Measurements from ENCODE around the gene TMIGD3. TPM values are rescaled to one million over a fixed set of nuclear protein-coding genes. Genes with fewer than 3 reads are reported as not detected.

TMIGD3 gene
- total RNA-seq, 4 donors from 2014 or later = 1.7 to 2.6 (median 2.3) TPM

- H3K27me3 ChIP-seq = no peaks in the 10 kb centered on the region
- intact Hi-C loops (cut with DNase I) = no loop called here
- H3K36me3 ChIP-seq = peaks cover 0 to 45% (median 35%) of the 10 kb centered on the region in 4 donors
- 54% methylated on average over 5 of the region's 5 CpGs for WGBS
- H3K9me3 ChIP-seq = no peaks in the 10 kb centered on the region
- H3K4me1 ChIP-seq = peaks cover 5 to 27% (median 5%) of the 10 kb centered on the region in 4 donors
- H3K4me3 ChIP-seq = peak overlapping the region; percentile 19 to 38 (median 30)
- TF ChIP-seq EP300 (IDR thresholded peaks at IDR 0.05) (no peak), POLR2AphosphoS5 (IDR thresholded peaks at IDR 0.05) (no peak), POLR2A (IDR thresholded peaks at IDR 0.05; ENCODE audit: low read depth) (no peak)
- TF ChIP-seq, protein P1, sequence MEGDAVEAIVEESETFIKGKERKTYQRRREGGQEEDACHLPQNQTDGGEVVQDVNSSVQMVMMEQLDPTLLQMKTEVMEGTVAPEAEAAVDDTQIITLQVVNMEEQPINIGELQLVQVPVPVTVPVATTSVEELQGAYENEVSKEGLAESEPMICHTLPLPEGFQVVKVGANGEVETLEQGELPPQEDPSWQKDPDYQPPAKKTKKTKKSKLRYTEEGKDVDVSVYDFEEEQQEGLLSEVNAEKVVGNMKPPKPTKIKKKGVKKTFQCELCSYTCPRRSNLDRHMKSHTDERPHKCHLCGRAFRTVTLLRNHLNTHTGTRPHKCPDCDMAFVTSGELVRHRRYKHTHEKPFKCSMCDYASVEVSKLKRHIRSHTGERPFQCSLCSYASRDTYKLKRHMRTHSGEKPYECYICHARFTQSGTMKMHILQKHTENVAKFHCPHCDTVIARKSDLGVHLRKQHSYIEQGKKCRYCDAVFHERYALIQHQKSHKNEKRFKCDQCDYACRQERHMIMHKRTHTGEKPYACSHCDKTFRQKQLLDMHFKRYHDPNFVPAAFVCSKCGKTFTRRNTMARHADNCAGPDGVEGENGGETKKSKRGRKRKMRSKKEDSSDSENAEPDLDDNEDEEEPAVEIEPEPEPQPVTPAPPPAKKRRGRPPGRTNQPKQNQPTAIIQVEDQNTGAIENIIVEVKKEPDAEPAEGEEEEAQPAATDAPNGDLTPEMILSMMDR (IDR thresholded peaks at IDR 0.05) = no peak
- peak overlapping the region; percentile 29 to 58 (median 45) for H3K27ac ChIP-seq (replicated peaks in 1 of 4)
- peak; percentile 42 for DNase-seq (ENCODE audit: extremely low spot score)
These were observed 29.3 kb downstream of the TMIGD3 start for GRCh38 chr1:111474106-111474505.

GRCh38 chr1:111471538-111471937, 31.9 kb downstream of the TMIGD3 start:
- TF ChIP-seq EP300 (IDR thresholded peaks at IDR 0.05) (no peak), POLR2AphosphoS5 (IDR thresholded peaks at IDR 0.05) (no peak)
- Histone ChIP-seq H3K27ac (replicated peaks in 1 of 4) (peak overlapping the region in 3 of 4 donors; percentile 29 to 50 (median 38)), H3K36me3 (peaks cover 12 to 60% (median 48%) of the 10 kb centered on the region in 4 donors), H3K4me1 (peaks cover 0 to 22% (median 5%) of the 10 kb centered on the region in 4 donors), H3K9me3 (no peaks in the 10 kb centered on the region), H3K27me3 (no peaks in the 10 kb centered on the region), H3K4me3 (no peak overlapping the region)
- 96% methylated on average over 3 of the region's 3 CpGs for WGBS
- DNase-seq (ENCODE audit: extremely low spot score) = no peak
- intact Hi-C loops (cut with DNase I) = no loop called here

GRCh38 chr1:111471012-111471411, 32.4 kb downstream of the TMIGD3 start:
- Histone ChIP-seq H3K4me1 (peaks cover 0 to 17% (median 5%) of the 10 kb centered on the region in 4 donors), H3K36me3 (peaks cover 12 to 60% (median 50%) of the 10 kb centered on the region in 4 donors), H3K27ac (replicated peaks in 1 of 4) (peak overlapping the region in 3 of 4 donors; percentile 27 to 52 (median 50)), H3K9me3 (no peaks in the 10 kb centered on the region), H3K27me3 (no peaks in the 10 kb centered on the region), H3K4me3 (no peak overlapping the region)
- intact Hi-C loops (cut with DNase I) = no loop called here
- TF ChIP-seq POLR2A (IDR thresholded peaks at IDR 0.05; ENCODE audit: low read depth) (no peak), POLR2AphosphoS5 (IDR thresholded peaks at IDR 0.05) (peak in 1 of 2 donors; percentile 26)
- WGBS = 73% methylated on average over 3 of the region's 3 CpGs
- DNase-seq (ENCODE audit: extremely low spot score) = no peak

DNA sequence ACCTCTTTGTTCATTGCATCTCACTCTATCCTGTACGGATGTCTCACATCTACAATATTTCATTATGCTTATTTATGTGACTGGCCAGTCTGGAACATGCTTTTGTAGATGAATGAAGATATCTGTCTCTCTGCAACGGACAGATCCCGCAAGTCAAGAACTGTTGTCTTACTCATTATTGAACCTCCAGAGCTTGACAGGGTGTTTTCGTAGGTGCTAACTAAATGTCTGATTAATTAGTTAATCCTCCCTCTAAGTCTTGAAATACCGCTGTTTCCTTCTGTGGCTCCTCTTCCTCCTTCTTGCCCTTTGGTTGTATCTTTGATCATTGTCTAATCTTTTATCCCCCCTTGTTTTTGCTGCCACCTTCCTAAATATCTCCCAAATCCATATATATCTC, 32.8 kb downstream of the TMIGD3 start:
- intact Hi-C loops (cut with DNase I) = no loop called here
- H3K4me1 ChIP-seq = peaks cover 0 to 16% (median 5%) of the 10 kb centered on the region in 4 donors
- no peaks in the 10 kb centered on the region for H3K27me3 ChIP-seq
- WGBS = 87% methylated on average over 5 of the region's 5 CpGs
- TF ChIP-seq POLR2AphosphoS5 (IDR thresholded peaks at IDR 0.05) (no peak), EP300 (IDR thresholded peaks at IDR 0.05) (no peak), POLR2A (IDR thresholded peaks at IDR 0.05; ENCODE audit: low read depth) (no peak)
- TF ChIP-seq, protein P1 (IDR thresholded peaks at IDR 0.05) = no peak
- peak overlapping the region in 3 of 4 donors; percentile 27 to 52 (median 50) for H3K27ac ChIP-seq (replicated peaks in 1 of 4)
- peaks cover 12 to 62% (median 52%) of the 10 kb centered on the region in 4 donors for H3K36me3 ChIP-seq
- DNase-seq (ENCODE audit: extremely low spot score) = peak; percentile 39
- H3K9me3 ChIP-seq = no peaks in the 10 kb centered on the region
- H3K4me3 ChIP-seq = no peak overlapping the region

DNA sequence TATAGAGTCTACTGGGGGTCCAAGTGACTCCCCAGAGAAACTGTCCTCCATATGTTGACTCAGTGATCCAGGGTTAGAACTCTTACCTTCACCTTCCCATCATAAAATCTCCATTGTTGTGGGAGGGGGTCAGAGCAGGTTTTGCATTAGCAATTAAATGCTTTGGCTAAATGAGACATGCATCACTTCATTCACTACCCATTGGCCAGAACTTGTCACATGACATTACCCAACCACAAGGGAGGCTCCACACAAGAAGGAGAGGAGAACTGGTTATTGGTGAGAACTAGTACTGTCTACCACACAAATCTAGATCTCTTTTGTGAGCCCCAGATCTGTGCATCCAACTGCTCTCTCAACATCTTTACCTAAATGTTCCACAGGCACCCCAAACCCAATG, 33.9 kb downstream of the TMIGD3 start:
- intact Hi-C loops (cut with DNase I) = no loop called here
- H3K36me3 ChIP-seq = peaks cover 12 to 70% (median 52%) of the 10 kb centered on the region in 4 donors
- DNase-seq (ENCODE audit: extremely low spot score) = peak; percentile 53

More for the DNA sequence above, 33.9 kb downstream of the TMIGD3 start:
- H3K27ac ChIP-seq (replicated peaks in 1 of 4) = no peak overlapping the region
- H3K4me1 ChIP-seq = peaks cover 0 to 13% (median 5%) of the 10 kb centered on the region in 4 donors
- no peak overlapping the region for H3K4me3 ChIP-seq
- no peak for TF ChIP-seq POLR2A (IDR thresholded peaks at IDR 0.05; ENCODE audit: low read depth)
- no peak for TF ChIP-seq EP300 (IDR thresholded peaks at IDR 0.05)
- TF ChIP-seq, protein P1 (IDR thresholded peaks at IDR 0.05) = no peak
- TF ChIP-seq POLR2AphosphoS5 (IDR thresholded peaks at IDR 0.05) = no peak
- no peaks in the 10 kb centered on the region for H3K9me3 ChIP-seq
- no peaks in the 10 kb centered on the region for H3K27me3 ChIP-seq
